Panc1 (cell line): ENCODE results near the gene SLC6A7. TPM values are rescaled to one million over a fixed set of nuclear protein-coding genes. Genes with fewer than 3 reads are reported as not detected.

Experiments
- ATAC-seq: fragments of 200-7000 bp; cut with Tn5 transposase; 2 replicates; pipeline ENCODE4 v1.9.1; 2020; ENCODE audit warnings: mild to moderate bottlenecking, moderate library complexity
- BruUV-seq: library from RNA; stranded (reverse); fragments of 400-500 nt; replicated peaks from 2 replicates; lab custom pipeline; 2021; lab: Mats Ljungman, UMichigan
- CTCF ChIA-PET: fragments of 300-600 bp; sonication (Branson Sonifier 250); formaldehyde crosslinking; loops from one replicate; lab custom pipeline; 2022; ENCODE audit warnings: antibody characterized with exemption; lab: Charles Lee
- POLR2A ChIA-PET: fragments of 300-600 bp; sonication (Branson Sonifier 250); formaldehyde crosslinking; loops from one replicate; lab custom pipeline; 2022; ENCODE audit warnings: antibody characterized with exemption; lab: Charles Lee
- DNase-seq: peaks from one replicate; pipeline ENCODE4 v3.0.0-alpha.2; 2010; ENCODE audit warnings: low read depth, low spot score
- H3K27ac ChIP-seq: 2 replicates; pipeline ENCODE4 v1.5.1; 2011; ENCODE audit warnings: mild to moderate bottlenecking, low read length, inconsistent platforms
- H3K27me3 ChIP-seq: fragments of 200-500 bp; sonication (Bioruptor generic); 2 replicates; pipeline ENCODE4 v1.6.0; 2014; ENCODE audit warnings: low read length, inconsistent platforms; ENCODE audit not compliant: control insufficient read depth, insufficient read depth
- H3K36me3 ChIP-seq: fragments of 200-500 bp; sonication (Bioruptor generic); 2 replicates; pipeline ENCODE4 v1.5.1; 2014; ENCODE audit warnings: inconsistent platforms, mild to moderate bottlenecking, low read length, moderate library complexity; ENCODE audit not compliant: control insufficient read depth, insufficient read depth
- H3K4me1 ChIP-seq: 2 replicates; pipeline ENCODE4 v1.5.1; 2011; ENCODE audit warnings: inconsistent platforms, mild to moderate bottlenecking, low read length, moderate library complexity; ENCODE audit not compliant: control insufficient read depth, insufficient read depth
- H3K4me3 ChIP-seq, 2 experiments: 2 replicates each; pipeline ENCODE4 v1.5.1; 2011 to 2012; ENCODE audit warnings: low read depth in 2 of 2, low read length in 2 of 2, mild to moderate bottlenecking in 2 of 2, inconsistent platforms in 1 of 2, moderate library complexity in 1 of 2
- H3K9me3 ChIP-seq: fragments of 200-500 bp; sonication (Bioruptor generic); 2 replicates; pipeline ENCODE4 v1.5.1; 2014; ENCODE audit warnings: low read depth, mild to moderate bottlenecking, inconsistent platforms, low read length, moderate library complexity; ENCODE audit not compliant: control insufficient read depth, insufficient read depth
- POLR2AphosphoS5 ChIP-seq: IDR thresholded peaks from 2 replicates; pipeline ENCODE4 v1.6.1; 2012; ENCODE audit warnings: mild to moderate bottlenecking, low read depth, low read length, moderate library complexity
- SIN3A ChIP-seq: IDR thresholded peaks from 2 replicates; pipeline ENCODE4 v1.6.1; 2012; ENCODE audit warnings: low read depth, mild to moderate bottlenecking, low read length, moderate library complexity, borderline replicate concordance; ENCODE audit not compliant: insufficient read depth
- TCF7L2 ChIP-seq: IDR thresholded peaks from 2 replicates; pipeline ENCODE4 v1.6.1; 2011; ENCODE audit warnings: mild to moderate bottlenecking, low read depth, low read length, inconsistent platforms
- in situ Hi-C: cut with HindIII; loops from 2 replicates; pipeline ENCODE4 v1.10.0; 2016; ENCODE audit warnings: low sequenced_read_pairs, low pct_unique_long_range_greater_than_20kb
- intact Hi-C: fragments of 100-400 bp; cut with micrococcal nuclease; formaldehyde crosslinking; loops from one replicate; pipeline ENCODE4 v1.10.0; 2022; ENCODE audit not compliant: unreplicated experiment
- total RNA-seq: library from RNA; stranded (reverse); gene quantifications from one replicate; pipeline ENCODE4 v1.2.1, GENCODE V29; 2021; ENCODE audit not compliant: unreplicated experiment
- TF ChIP-seq, protein P1 (sequence below): fragments of 450-650 bp; IDR thresholded peaks from 2 replicates; pipeline ENCODE4 v1.5.1; 2017; ENCODE audit warnings: mild to moderate bottlenecking
- TF ChIP-seq, protein P2 (sequence below), 2 experiments: IDR thresholded peaks; 2 replicates each; pipeline ENCODE4 v1.6.1; 2011 to 2012; ENCODE audit warnings: low read depth in 2 of 2, control low read depth in 1 of 2, low read length in 1 of 2, mild to moderate bottlenecking in 1 of 2, moderate library complexity in 1 of 2; ENCODE audit not compliant: insufficient read depth in 1 of 2

SLC6A7 gene
- total RNA-seq, 1 experiment from 2014 or later: not detected

DNA sequence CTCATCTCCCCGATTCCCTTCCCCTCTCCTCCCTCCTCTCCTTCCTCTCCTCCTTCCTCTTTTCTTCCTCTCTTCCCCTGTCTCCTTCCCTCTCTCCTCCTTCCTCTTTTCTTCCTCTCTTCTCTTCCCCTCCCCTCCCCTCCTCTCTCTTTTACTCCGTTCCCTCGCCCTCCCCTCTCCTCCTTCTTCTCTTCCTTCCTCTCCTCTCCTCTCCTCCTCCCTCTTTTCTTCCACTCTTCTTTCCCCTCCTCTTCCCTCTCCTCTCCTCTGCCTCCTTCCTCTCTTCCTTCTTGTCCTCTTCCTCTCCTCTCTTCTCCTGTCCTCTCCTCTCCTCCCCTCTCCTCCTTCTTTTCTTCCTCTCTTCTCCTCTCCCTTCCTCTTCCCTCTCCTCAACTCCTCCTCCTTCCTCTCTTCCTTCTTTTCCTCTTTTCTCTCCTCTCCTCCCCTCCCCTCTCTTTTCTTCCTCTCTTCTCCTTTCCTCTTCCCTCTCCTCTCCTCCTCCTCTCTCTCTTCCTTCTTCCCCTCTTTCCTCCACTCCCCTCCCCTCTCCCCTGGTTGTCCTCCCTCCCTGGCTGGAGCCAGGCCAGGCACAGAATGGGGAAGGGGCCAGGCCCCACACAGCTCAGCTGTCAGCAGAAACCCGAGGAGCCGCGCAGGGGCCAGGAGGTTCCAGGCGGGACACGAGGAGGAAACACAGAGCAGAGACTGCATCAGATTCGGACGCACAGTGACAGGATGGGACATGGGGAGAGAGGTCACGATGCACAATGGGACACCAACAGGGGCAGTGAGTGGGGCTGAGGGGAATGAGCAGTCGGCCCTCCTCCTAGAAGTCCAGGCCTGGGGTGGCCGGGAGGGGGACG is 51.7 kb downstream of the SLC6A7 start:
- no peak overlapping the region for H3K4me3 ChIP-seq
- no peak for DNase-seq
- H3K4me1 ChIP-seq: no peaks in the 10 kb centered on the region
- TF ChIP-seq, protein P1, sequence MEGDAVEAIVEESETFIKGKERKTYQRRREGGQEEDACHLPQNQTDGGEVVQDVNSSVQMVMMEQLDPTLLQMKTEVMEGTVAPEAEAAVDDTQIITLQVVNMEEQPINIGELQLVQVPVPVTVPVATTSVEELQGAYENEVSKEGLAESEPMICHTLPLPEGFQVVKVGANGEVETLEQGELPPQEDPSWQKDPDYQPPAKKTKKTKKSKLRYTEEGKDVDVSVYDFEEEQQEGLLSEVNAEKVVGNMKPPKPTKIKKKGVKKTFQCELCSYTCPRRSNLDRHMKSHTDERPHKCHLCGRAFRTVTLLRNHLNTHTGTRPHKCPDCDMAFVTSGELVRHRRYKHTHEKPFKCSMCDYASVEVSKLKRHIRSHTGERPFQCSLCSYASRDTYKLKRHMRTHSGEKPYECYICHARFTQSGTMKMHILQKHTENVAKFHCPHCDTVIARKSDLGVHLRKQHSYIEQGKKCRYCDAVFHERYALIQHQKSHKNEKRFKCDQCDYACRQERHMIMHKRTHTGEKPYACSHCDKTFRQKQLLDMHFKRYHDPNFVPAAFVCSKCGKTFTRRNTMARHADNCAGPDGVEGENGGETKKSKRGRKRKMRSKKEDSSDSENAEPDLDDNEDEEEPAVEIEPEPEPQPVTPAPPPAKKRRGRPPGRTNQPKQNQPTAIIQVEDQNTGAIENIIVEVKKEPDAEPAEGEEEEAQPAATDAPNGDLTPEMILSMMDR: no peak
- TF ChIP-seq SIN3A: no peak
- TF ChIP-seq, protein P2, sequence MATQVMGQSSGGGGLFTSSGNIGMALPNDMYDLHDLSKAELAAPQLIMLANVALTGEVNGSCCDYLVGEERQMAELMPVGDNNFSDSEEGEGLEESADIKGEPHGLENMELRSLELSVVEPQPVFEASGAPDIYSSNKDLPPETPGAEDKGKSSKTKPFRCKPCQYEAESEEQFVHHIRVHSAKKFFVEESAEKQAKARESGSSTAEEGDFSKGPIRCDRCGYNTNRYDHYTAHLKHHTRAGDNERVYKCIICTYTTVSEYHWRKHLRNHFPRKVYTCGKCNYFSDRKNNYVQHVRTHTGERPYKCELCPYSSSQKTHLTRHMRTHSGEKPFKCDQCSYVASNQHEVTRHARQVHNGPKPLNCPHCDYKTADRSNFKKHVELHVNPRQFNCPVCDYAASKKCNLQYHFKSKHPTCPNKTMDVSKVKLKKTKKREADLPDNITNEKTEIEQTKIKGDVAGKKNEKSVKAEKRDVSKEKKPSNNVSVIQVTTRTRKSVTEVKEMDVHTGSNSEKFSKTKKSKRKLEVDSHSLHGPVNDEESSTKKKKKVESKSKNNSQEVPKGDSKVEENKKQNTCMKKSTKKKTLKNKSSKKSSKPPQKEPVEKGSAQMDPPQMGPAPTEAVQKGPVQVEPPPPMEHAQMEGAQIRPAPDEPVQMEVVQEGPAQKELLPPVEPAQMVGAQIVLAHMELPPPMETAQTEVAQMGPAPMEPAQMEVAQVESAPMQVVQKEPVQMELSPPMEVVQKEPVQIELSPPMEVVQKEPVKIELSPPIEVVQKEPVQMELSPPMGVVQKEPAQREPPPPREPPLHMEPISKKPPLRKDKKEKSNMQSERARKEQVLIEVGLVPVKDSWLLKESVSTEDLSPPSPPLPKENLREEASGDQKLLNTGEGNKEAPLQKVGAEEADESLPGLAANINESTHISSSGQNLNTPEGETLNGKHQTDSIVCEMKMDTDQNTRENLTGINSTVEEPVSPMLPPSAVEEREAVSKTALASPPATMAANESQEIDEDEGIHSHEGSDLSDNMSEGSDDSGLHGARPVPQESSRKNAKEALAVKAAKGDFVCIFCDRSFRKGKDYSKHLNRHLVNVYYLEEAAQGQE (IDR thresholded peaks at IDR 0.05; ENCODE audit: insufficient read depth in 1 of 2, low read depth in 2 of 2, low read length in 1 of 2): no peak
- TF ChIP-seq POLR2AphosphoS5: no peak
- TF ChIP-seq TCF7L2: no peak
- BruUV-seq: no TSS peak
- H3K9me3 ChIP-seq: no peaks in the 10 kb centered on the region
- ATAC-seq: no peak
- intact Hi-C loops (no loop called here), in situ Hi-C loops (no loop called here)
- ChIA-PET POLR2A (no interaction called here), CTCF (no interaction called here)
- H3K27me3 ChIP-seq: no peaks in the 10 kb centered on the region
- no peak overlapping the region for H3K27ac ChIP-seq
- H3K36me3 ChIP-seq: no peaks in the 10 kb centered on the region

DNA sequence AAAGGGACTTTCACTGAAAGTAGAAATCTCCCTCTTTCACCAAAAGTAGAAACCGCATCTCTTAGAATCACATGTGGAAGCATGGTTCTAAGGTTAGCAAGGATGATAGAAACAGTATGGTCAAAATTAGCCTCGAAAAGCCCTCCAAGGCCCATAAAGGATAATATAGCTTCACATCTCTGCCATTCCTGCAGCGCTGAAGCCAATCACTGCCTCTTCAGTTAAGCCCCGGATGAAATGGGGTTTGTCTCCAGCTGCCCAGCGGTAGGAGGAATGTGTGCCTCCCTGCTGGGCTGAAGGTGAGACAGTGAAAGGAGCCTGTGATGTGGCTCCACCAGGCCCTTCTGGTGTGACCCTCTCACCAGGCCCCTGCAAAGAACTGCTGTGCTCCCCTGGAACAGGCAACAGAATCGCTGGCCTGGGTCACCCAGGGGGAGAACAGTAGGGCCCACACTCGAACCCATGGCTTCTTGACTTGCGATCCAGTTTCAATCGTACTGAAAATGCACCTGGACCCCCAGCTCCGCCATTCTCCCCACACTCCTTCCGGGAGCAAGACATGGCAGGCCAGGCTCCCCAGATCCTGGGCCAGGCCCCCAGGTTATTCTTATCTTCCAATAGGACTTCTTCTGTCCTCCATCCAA is 52.5 kb downstream of the SLC6A7 start:
- Histone ChIP-seq H3K4me3 (no peak overlapping the region), H3K36me3 (no peaks in the 10 kb centered on the region), H3K27ac (no peak overlapping the region), H3K4me1 (no peaks in the 10 kb centered on the region), H3K27me3 (no peaks in the 10 kb centered on the region), H3K9me3 (no peaks in the 10 kb centered on the region)
- ATAC-seq (no peak), DNase-seq (no peak)
- in situ Hi-C loops: no loop called here
- ChIA-PET POLR2A (interaction anchor here (0.6 kb wide), 1 partner anchor 1496 kb away, joined by 9 read pairs; no protein-coding TSS in a partner anchor), CTCF (no interaction called here)
- TF ChIP-seq, protein P2 (IDR thresholded peaks at IDR 0.05; ENCODE audit: insufficient read depth in 1 of 2, low read depth in 2 of 2, low read length in 1 of 2): no peak
- TF ChIP-seq SIN3A: no peak
- TF ChIP-seq TCF7L2: no peak
- no peak for TF ChIP-seq POLR2AphosphoS5
- TF ChIP-seq, protein P1: no peak
- no TSS peak for BruUV-seq
- intact Hi-C loops: no loop called here
